ENCODE results near the gene PCBP3.
"Not testable (repeated sequence)": the region's sequence is repeated elsewhere in the genome, so short reads cannot be mapped to it uniquely, and the experiment has no call there.

PCBP3 gene

GRCh38 chr21:45809421-45809820 lies 165.9 kb downstream of the PCBP3 start:
- DNase-seq (ENCODE audit: low read depth): no peak

GRCh38 chr21:45811136-45811535 lies 167.6 kb downstream of the PCBP3 start:
- no peak for DNase-seq (ENCODE audit: low read depth)

GRCh38 chr21:45814210-45814940 lies 170.8 kb downstream of the PCBP3 start:
- not testable (repeated sequence) for DNase-seq (ENCODE audit: low read depth)

- not testable (repeated sequence) for DNase-seq (ENCODE audit: low read depth)
Observed at GRCh38 chr21:45815781-45816180, 172.3 kb downstream of the PCBP3 start.

- no peak for DNase-seq (ENCODE audit: low read depth)
Observed at GRCh38 chr21:45816794-45817193, 173.3 kb downstream of the PCBP3 start.

GRCh38 chr21:45817345-45817744 lies 173.8 kb downstream of the PCBP3 start:
- DNase-seq (ENCODE audit: low read depth): no peak

GRCh38 chr21:45818276-45818903 lies 174.9 kb downstream of the PCBP3 start:
- no peak for DNase-seq (ENCODE audit: low read depth)

- no peak for DNase-seq (ENCODE audit: low read depth)
Observed at GRCh38 chr21:45818904-45819285, 175.4 kb downstream of the PCBP3 start.

- no peak for DNase-seq (ENCODE audit: low read depth)
Observed at GRCh38 chr21:45819478-45820170, 176.1 kb downstream of the PCBP3 start.

GRCh38 chr21:45820171-45821091 lies 176.9 kb downstream of the PCBP3 start:
- peak; percentile 45 for DNase-seq (ENCODE audit: low read depth)

GRCh38 chr21:45821315-45821962 lies 177.9 kb downstream of the PCBP3 start:
- no peak for DNase-seq (ENCODE audit: low read depth)

- DNase-seq (ENCODE audit: low read depth): no peak
Observed at GRCh38 chr21:45821998-45822397, 178.5 kb downstream of the PCBP3 start.

GRCh38 chr21:45822429-45823099 lies 179.0 kb downstream of the PCBP3 start:
- DNase-seq (ENCODE audit: low read depth): no peak

- no peak for DNase-seq (ENCODE audit: low read depth)
Observed at GRCh38 chr21:45823100-45823681, 179.7 kb downstream of the PCBP3 start.

GRCh38 chr21:45824546-45825215 lies 181.2 kb downstream of the PCBP3 start:
- DNase-seq (ENCODE audit: low read depth): no peak

- DNase-seq (ENCODE audit: low read depth): no peak
Observed at GRCh38 chr21:45825219-45825618, 181.7 kb downstream of the PCBP3 start.

- DNase-seq (ENCODE audit: low read depth): no peak
Observed at GRCh38 chr21:45826676-45827301, 183.3 kb downstream of the PCBP3 start.

- no peak for DNase-seq (ENCODE audit: low read depth)
Observed at GRCh38 chr21:45827302-45827692, 183.8 kb downstream of the PCBP3 start.

GRCh38 chr21:45827881-45828579 lies 184.5 kb downstream of the PCBP3 start:
- DNase-seq (ENCODE audit: low read depth): no peak

All from T-helper 22 cell (primary cell).